Measurements from ENCODE around the gene SLC25A12.

Gene SLC25A12

GRCh38 chr2:171889333-171889732, 4.7 kb downstream of the SLC25A12 start:
- no peak for DNase-seq

DNA sequence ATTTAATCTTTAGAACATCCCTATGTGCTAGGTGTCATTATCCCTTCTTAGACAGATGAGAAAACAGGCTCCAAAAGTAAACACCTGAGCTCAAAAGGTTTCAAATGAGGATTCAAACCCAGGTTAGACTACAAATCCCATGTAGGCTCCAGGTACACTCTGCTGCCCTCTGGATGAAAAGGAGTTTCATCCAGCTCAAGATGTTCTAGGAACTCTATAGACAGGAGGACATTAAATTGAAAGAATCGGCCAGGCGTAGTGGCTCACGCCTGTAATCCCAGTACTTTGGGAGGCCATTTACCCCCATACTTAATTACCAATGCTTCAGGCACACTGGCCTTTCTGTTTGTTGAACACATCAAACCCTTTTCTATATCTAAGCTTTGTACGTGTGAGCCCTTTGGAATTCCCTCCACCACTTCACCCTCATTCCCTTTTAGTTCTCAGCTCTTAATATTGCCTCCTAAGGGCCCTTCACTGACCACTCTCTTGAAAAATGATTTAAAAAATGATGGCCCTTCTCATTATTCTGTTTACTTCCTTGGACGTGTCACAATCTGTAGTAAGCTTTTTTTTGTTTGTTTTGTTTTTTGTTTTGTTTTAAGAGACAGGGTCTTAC, 10.7 kb downstream of the SLC25A12 start:
- no peak for DNase-seq

- no peak for DNase-seq
Observed at GRCh38 chr2:171882089-171882769, 11.8 kb downstream of the SLC25A12 start.

DNA sequence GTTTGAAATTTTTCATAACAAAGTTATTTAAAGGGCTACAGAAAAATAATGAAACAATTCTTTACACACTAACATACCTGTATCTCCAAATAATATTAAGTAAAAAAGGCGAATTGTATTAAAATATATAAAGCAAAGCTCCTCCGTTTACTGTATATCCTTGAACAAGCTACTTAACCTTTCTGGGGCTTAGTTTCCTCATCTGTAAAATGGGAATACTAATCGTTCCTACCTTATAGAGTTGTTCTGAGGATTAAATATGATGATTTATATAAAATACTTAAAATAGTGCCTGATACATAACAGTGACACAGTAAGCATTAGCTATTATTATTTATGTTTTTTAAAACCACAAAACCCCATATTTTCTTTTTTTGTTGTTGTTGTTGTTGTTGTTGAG, 13.3 kb downstream of the SLC25A12 start:
- no peak for DNase-seq

- no peak for DNase-seq
Observed at GRCh38 chr2:171879865-171880264, 14.2 kb downstream of the SLC25A12 start.

- no peak for DNase-seq
Observed at GRCh38 chr2:171878481-171878993, 15.5 kb downstream of the SLC25A12 start.

DNA sequence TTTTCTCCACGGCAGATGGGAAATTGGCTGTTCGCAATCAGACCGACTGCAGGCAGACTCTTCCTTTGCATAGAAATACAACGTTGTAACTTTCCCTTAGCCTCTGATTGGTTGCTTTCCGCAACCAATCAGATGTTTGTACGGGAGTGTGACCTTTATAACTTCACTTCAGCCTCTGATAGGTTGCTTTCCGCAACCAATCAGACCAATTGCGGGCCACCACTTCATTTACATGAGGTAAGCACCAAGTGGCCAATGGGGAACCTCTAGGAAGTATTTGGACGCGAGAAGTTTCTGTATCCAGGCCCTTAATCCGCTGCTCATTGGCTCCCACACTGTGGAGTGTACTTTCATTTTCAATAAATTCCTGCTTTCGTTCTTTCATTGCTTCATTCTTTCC, 19.1 kb downstream of the SLC25A12 start:
- DNase-seq, result no peak

DNA sequence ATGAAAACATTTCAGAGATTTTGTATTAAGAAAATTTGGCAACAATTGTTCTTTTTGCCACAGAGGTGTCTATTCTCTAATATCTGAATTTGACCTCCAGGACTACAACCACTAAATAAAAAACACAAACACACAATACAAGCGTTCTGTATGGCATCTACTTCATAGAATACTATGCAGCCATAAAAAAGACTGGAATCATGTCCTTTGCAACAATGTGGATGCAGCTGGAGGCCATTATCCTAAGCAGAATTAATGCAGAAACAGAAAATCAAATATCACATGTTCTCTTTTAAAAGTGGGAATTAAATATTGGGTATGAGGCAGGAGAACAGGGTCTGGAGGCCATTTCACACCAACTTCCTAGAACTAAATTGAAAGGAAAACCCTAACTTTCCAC, 19.5 kb downstream of the SLC25A12 start:
- no peak for DNase-seq

GRCh38 chr2:171864357-171864985, 29.6 kb downstream of the SLC25A12 start:
- no peak for DNase-seq

DNA sequence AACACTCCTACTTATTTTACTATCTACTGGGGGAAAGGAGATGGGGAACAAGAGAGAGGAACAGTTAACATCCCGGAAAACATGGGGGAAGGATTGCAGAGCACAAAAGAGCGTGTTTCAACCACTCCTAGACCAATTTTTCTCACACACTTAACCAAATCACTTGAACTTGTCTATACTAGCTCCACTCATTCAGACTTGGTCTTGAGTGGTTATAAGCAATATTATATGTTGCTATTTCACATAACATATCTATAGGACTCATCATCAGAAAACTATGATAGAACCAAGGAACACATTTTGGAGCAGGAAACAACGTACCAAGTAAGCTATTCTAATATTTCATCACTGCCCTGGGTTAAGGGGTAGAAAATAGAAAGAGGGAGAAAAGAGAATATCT, 31.5 kb downstream of the SLC25A12 start:
- DNase-seq, result no peak

DNA sequence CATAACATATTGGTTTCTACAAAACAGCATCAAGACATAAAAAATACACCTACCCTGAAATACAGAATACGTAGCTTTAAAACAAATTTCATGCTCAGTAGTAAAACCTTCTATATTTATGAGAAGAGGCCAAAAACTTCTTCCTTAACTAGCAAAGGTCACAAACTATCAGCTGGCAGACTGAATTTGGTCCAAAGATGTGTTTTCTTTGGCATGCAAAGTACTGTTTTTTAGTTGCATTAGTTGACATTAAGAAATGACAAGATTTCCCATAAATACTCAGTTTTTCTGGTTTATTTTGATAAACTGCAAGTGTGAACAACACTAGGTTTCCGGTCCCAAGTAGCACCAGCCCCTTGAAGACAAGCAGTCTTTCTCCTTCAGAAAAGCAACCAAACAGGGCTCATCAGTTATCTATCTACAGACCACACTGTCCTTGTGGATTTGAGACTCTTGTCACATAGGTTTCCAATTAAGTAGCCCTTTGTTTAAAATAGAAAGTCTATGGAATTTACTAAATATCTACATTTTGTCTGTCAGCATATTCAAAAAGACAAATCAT, 35.6 kb downstream of the SLC25A12 start:
- no peak for DNase-seq

- no peak for DNase-seq
Observed at GRCh38 chr2:171855401-171855800, 38.6 kb downstream of the SLC25A12 start.

DNA sequence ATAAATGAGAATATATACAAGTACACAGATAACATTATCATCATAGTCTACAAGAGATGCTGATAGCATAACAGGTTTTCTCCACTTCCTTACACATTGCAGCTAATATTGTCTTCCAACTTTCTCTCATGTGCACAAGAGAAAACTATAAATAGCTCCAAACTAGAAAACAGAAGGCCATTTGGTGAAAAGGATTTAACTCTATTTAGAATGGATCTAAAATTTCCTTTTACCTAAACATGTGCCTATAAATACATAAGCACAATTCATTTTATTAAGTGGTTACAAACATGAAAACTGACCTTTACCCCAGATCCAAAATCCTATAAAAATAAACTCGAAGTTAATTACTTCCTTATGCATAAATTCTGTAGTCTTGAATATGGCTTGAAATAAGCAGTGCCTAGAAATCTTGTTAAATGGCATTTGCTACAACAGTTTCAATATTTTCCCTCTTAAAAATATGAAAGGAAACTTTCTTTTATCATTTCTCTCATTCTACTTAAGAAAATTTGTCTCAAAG, 41.6 kb downstream of the SLC25A12 start:
- DNase-seq, result no peak

- no peak for DNase-seq
Observed at GRCh38 chr2:171847627-171848026, 46.4 kb downstream of the SLC25A12 start.

GRCh38 chr2:171846894-171847293, 47.1 kb downstream of the SLC25A12 start:
- DNase-seq, result no peak

- no peak for DNase-seq
Observed at GRCh38 chr2:171841996-171842395, 52.0 kb downstream of the SLC25A12 start.

DNA sequence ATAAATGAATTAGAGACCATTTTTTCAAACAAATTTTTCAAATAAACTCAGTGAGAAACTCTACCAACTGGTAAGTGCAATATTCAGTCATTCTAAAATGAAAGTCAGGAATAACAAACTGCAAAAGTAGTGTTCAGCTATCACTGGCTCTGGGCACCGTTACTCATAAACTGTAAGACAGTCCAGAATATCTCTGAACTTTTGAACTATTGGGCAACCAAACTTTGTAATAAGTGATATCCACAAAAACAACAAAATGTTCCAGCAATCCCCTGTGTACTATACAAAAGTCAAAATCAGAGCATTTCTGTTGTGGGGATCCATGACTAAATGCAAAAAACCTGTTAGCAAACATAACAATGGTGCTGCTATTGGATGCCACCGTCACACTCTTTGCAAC, 56.3 kb downstream of the SLC25A12 start:
- DNase-seq, result no peak

- DNase-seq, result no peak
Observed at GRCh38 chr2:171836146-171836910, 57.7 kb downstream of the SLC25A12 start.

DNA sequence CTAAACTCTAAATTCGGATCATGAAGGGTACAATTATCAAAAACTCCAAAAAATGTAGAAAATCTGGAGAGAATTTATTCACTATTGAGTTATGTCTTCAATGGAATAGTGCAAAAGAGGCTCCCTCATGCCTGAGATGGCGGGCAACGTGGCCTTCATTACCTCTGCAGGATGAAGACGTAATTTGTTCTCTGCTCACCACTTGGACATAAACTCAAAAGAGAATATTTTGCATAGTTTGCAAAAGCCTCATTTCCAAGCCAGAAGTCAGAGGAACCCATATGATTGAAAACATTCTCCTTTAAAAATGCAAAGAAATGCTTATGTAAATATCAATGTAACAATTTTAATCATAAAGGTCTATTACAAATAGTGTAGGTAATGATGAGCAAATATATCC, 58.7 kb downstream of the SLC25A12 start:
- no peak for DNase-seq

DNA sequence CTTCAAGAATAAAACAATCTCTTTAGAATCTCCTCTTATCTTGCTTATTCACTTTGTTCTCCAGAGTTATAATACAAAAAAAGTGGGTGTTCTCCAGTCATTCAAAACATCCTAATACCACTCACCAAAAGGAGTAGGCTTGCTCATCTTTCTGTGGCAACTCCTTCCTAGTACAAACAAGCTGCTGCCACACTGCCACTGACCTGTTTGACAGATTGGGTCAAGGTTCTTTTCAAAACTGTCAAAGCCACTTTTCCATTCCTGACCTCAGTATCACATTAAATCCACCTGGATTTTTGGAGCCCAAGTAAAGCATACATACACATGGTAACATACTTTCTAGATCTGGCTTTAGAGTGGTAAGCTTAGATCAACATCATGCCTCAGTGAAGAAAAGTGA, 59.8 kb downstream of the SLC25A12 start:
- no peak for DNase-seq

DNA sequence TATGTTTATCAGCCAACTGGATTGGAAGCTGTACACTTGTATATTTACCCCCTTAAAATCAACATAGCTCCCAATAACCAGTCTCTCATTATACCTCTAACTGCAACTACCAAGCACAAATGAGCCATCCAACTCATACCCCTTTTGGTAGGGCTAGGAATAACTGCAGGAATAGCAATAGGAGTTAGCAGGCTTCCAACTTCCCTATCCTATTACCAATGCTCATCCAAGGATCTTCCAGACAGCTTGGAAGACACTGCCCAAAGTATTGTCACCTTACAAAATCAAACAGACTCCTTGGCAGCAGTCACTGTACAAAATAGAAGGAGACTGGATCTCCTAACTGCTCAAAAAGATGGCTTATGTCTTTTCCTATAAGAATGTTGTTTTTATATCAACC, 61.6 kb downstream of the SLC25A12 start:
- no peak for DNase-seq

GRCh38 chr2:171830039-171830438, 64.0 kb downstream of the SLC25A12 start:
- no peak for DNase-seq

DNA sequence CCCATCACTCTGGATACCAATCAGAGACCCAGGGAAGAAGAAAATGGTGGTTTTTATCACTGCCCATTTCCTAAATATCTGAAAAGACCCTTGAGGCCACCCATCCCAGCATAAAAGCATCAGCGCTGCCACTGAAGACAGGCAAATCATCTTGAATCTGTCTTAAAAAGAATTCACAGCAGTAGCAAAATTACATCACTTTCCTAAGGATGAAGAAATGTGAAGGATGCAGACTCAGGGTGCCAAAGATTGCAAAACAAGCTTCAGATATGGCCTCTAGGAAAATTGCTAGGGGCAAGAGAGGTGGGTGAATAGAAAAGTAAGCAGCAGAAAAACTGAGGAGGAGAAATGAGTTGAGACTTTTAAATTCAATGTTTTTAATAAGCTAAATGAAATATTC, 70.0 kb downstream of the SLC25A12 start:
- no peak for DNase-seq
